HG02759 (cell line): Measurements from ENCODE around the gene RFK.

Source experiments
- ATAC-seq: cut with Tn5 transposase; IDR thresholded peaks from one replicate; pipeline ENCODE4 v1.9.1; 2021; ENCODE audit warnings: mild to moderate bottlenecking, moderate library complexity; ENCODE audit not compliant: unreplicated experiment

RFK gene

DNA sequence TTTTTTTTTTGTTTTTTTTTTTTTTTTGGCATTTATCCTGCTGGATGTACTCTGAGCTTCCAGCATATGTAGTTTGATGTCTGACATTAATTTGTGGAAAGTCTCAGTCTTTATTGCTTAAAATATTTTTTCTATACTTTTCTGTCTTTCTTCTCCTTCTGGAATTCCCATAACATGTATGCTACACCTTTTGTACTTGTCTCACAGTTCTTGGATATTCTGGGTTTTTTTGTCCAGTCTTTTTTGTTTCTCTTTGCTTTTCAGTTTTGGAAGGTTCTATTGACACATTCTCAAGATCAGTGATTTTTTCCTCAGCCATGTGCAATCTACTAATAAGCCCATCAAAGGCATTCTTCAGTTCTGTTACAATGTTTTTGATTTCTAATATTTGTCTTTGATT is 19.4 kb upstream of the RFK start:
- ATAC-seq, result no peak

- ATAC-seq, result no peak
Measured at GRCh38 chr9:76412638-76413037, 18.4 kb upstream of the RFK start.

- ATAC-seq, result no peak
Measured at GRCh38 chr9:76405868-76406267, 11.6 kb upstream of the RFK start.

- no peak for ATAC-seq
Measured at GRCh38 chr9:76405340-76405739, 11.1 kb upstream of the RFK start.

GRCh38 chr9:76404401-76404800 is 10.2 kb upstream of the RFK start:
- ATAC-seq, result no peak

DNA sequence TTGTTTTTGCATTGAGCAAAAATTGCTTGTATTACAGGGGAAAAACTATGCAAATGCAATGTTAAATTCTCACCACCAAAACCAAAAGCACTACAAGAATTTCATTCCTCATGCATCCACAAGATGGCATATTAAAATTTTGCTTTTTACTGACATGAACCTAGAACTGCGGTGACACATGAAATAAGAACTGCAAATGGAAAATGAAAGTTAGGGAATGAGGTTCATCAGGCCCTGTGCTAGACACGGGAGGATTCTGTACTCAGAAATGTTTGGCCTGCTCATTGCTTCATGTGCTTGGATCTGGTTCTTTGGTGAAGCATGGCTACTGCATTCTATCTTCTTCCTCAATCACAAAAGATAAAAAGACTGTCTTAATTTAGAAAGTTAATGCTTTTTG is 9.1 kb upstream of the RFK start:
- ATAC-seq, result peak; percentile 82

- ATAC-seq, result no peak
Measured at GRCh38 chr9:76401580-76402354, 7.5 kb upstream of the RFK start.

- no peak for ATAC-seq
Measured at GRCh38 chr9:76401176-76401575, 7.0 kb upstream of the RFK start.

DNA sequence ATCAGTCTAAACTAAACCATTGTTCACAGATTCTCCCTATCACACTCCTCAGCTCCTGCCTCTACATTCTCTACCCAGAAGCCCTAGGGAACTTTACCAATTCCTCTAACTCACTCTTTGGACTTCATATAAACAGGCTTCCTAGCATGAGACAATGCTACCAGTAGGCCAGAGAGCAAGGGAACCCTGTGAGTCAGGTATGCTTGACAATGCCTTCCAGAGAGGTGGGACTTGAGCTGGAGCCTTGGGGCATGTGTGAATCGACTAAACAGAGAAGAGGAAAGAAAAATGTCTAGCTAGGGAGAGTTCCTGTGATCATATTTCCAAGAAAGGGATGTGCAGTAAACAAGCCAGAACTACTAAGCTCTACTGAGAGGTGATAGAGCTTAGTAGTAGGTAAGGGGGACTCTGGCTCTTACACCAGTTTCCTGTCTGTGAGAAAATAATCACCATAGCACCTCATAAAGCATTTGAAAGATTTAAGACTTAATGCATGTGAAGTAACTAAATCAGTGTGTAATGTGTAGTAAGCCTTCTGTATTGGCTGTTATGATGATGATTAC is 6.4 kb upstream of the RFK start:
- no peak for ATAC-seq

- no peak for ATAC-seq
Measured at GRCh38 chr9:76399856-76400255, 5.6 kb upstream of the RFK start.

GRCh38 chr9:76396597-76396996 is 2.4 kb upstream of the RFK start:
- no peak for ATAC-seq

- ATAC-seq, result no peak
Measured at GRCh38 chr9:76396144-76396543, 1.9 kb upstream of the RFK start.

DNA sequence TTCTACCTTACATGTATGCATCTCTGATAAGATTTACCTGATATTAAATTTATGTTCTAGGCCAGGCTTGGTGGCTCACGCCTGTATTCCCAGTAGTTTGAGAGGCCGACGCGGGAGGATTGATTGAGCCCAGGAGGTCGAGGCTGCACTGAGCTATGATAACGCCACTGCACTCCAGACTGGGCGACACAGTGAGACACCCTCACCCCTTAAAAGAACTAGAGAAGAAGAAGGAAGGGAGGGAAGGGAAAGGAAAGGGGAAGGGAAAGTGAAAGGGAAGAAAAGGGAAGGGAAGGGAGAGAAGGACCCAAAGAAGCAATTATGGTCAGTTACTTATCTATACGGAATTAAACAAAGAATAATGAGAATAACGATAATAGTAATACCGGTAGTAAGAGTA is 1.2 kb upstream of the RFK start:
- no peak for ATAC-seq

DNA sequence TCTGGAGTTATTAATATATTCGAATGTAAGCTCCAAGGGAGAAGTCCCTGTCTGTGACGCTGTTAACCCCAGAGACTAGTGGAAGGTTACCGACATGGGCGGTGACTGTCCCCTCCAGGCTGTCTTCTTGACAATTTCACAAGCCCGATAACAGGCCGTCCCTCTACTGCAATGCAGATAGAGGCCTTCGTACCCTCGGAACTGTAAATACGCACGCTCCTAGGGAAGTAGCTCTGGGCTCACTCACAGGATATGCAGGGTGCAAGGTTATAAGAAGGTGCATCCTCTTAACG is 680 bp upstream of the RFK start:
- peak; percentile 43 for ATAC-seq

DNA sequence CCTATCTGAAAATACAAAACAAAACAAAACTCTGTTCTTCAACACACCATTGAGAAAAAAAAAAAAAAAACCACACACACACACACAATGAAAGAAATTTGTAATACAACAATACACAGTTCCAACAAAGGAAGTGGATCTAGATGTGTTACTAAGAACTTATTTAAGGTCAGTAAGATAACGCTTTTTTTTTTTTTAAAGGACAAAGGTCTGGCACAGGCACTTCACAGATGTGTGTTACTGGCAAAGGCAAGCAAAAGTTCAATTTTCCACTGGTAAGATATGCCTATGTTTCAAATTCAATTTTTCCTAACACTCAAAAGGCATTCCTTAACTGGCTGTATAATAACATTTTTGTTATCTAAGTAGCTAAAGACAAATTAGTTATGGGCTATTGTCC is 3.6 kb downstream of the RFK start:
- ATAC-seq, result no peak

DNA sequence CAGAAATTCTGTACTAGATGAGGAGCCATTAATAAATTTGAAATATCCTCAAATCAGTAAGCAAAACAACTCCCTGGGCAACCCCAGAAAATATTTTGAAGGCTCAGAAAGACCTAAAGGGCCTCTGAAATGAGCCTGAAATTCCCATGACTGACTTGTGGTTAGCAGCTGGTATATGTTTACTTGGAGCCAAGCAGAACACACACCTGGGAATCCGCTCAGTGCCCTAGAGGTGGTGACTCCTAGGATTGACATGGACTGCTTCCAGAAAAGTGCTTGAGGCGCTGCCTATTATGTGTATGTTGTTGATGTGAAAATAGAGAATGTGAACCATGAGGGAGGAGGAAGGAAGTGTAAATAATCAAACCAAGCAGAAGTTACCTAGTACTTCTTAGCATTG is 14.7 kb downstream of the RFK start:
- ATAC-seq, result no peak

DNA sequence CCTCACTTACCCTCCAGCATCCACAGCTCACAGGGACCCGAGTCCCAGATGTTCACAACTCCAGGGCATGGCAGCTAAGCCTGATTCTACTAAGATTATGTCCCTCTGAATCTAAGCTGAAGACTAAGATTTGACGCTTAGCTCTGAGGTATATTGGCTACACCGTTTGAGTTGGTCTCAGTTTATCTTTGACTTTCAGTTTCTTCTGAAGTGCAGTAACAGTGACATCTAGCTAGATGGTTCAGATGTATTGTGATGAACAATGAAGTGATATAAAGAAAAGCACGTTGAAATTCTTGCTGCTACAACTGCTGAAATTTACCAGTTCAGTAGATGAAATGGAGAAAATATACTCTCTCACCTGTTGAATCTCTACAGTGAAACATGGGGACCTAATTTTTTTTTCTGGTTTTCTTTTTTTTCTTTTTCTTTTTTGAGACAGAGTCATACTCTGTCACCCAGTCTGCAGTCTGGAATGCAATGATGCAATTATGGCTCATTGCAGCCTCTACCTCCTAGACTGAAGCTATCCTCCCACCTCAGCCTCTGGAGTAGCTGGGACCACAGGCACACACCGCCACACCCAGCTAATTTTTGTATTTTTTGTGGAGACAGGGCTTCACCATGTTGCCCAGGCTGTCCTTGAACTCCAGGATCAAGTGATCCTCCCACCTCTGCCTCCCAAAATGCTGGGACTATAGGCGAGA is 15.7 kb downstream of the RFK start:
- no peak for ATAC-seq

- ATAC-seq, result no peak
Measured at GRCh38 chr9:76377791-76378190, 16.4 kb downstream of the RFK start.

DNA sequence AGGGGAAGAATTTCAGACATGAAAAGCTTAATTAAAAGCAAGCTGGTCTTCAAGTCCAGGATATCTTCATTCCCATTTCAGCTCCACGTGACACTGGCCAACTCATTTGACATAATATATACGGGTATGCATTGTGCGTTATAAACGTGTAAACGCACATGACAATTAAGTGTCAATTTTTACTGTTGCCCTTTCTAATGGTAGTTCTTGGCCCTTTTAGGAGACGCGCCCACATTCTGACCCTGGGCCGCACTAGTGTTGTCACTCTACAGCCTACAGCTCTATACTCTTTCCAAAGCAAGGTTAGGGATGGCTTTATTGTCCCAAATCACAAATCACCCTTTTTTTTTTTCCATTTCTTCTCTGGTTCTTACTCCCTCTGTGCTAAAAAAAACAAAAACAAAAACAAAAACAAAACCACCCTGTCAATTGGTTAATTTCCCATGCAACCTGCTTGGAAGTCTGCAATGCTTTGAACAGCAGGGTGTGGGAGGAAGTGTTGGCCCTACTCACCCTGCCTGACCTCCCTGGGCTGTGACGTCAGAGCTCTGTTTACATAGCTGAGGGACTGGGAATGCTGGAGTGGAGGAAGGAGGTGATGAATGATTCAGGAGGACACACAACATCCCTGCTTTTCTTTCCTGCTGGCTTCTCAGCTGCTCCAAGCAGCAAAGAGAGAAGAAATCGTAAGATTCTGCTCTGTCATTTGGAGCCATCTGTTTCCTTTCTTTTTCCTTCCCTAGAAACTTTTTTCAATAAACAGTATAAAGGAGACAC is 19.3 kb downstream of the RFK start:
- ATAC-seq, result no peak

DNA sequence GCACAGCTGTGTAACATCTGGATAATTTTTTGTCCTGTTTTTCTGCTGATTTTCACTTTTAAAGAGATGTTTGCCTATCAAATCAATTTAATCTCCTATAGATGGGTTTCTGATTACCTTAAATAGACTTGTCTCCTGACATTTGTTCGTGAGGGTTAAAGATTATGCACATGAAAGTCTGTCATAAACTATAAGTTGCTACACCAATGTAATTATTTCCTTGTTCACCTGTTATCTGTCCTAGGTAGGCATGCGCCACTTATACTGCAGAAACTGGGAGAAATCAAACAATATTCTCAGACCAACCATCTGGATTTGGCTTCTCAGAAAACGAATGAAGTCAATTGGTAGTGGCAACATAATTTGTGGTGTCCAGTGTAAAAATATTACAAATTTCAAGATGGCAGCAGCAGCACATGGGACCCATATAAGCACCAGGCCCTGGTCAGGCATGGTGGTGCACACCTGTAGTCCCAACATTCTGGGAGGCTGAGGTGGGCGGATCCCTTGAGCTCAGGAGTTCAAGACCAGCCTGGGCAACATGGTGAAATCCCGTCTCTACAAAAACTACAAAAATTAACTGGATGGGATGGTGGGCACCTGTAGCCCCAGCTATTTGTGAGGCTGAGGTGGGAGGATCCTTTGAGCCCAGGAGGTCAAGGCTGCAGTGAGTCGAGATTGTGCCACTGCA is 20.3 kb downstream of the RFK start:
- no peak for ATAC-seq

DNA sequence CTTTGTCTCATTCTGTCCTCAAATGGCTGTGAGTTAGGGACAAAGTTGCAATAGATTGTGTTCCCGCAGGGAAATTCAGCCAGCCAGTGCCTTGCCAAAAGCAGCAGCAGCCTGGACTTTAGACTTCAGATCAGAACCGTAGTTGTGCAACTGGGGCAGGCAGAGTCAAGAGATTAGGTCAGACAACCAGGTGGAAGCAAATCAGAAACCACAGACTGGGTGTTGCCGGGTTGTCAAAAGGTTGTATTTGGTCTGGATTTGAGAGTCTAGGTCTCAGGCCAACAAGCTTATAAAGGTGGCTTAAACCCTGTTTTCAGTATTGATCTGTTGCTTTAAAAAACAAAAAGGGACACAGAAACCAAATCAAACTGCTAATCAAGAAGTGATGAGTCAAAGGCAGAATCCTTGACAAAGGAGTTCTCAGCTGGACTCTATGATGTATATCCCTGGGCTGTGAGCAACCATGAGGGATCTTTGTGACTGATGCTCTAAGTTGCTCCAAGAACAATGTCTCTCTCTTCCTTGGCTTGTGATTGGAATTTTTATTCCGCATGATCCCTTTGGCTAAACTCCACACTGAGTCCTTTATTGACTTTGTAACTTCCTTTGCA is 20.9 kb downstream of the RFK start:
- ATAC-seq, result no peak
